GM12878 (cell line): ENCODE measurements around the gene PTTG1. TPM values are rescaled to one million over a fixed set of nuclear protein-coding genes. Genes with fewer than 3 reads are reported as not detected.

Source experiments
- FOS ChIP-seq: IDR thresholded peaks from 3 replicates; pipeline ENCODE4 v1.6.1; 2011; ENCODE audit warnings: borderline replicate concordance; ENCODE audit not compliant: insufficient read length; ENCODE audit errors: extremely low read depth
- polyA plus RNA-seq, 11 experiments: library from polyadenylated mRNA; depleted of rRNA in 4 of 11; unstranded in 6 of 11; stranded (reverse) in 5 of 11; fragments of >200 nt; fragmentation: Nextera tagmentation in 4 of 11; fragmentation: Illumina TruSeq in 1 of 11; extraction: Ambion mirVana in 4 of 11; extraction: Trizol in 1 of 11; gene quantifications; 1 replicate in 1 of 11; 2 replicates in 10 of 11; pipeline versions ENCODE4 v1.2.1 to v1.2.3, GENCODE V29; 2011 to 2016; ENCODE audit warnings: inconsistent platforms in 2 of 11, missing spikeins in 2 of 11, low read depth in 1 of 11
- total RNA-seq, 4 experiments: library from RNA; depleted of rRNA in 3 of 4; stranded (reverse); fragments of >200 nt in 3 of 4; fragmentation: Illumina TruSeq in 1 of 4; extraction: Trizol in 1 of 4; gene quantifications; 2 replicates each; pipeline versions ENCODE4 v1.2.1 to v1.2.3, GENCODE V29; 2013 to 2021
- TF ChIP-seq, protein P1 (sequence below): fragments of 450-650 bp; IDR thresholded peaks from 2 replicates; pipeline ENCODE4 v1.6.1; 2017; ENCODE audit warnings: antibody characterized with exemption, mild to moderate bottlenecking, moderate library complexity
- TF ChIP-seq, protein P2 (sequence below): fragments of 450-650 bp; IDR thresholded peaks from 2 replicates; pipeline ENCODE4 v1.6.1; 2016; ENCODE audit warnings: mild to moderate bottlenecking

The PTTG1 gene
- total and polyA plus RNA-seq, 10 of the 15 experiments (the other 5 are each of a cell fraction or from before 2014, with no cell fraction given) = 154 to 1,033 (median 377) TPM

DNA sequence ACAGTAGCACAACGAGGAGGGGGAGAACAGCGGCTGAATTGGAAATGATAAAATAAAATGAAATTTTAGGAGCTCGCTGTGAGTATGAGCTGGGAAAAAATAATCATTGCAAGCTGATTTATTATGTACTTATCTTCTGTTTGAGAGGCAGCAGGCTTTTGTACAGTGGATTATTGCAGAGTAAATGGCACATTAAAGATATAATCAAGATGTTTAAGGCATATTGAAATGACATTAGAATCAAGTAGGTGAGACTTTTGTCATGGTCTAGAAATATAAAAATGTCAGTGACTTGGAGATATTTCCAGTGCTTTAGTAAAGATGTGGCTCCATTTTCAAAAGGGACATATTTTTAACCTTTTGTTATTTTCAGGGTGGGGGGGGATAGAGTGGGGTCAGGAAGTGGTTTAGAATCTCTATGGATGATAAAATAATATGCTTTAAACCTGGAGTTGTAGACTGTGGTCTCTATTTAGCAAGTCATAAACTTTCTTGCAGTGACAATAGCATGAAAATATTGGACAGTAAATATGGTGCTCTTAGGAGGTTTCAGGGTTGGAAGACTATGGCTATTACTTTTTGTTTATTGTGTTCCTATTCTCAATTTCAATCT lies 46.8 kb downstream of the PTTG1 start (continued):
- TF ChIP-seq, protein P1, sequence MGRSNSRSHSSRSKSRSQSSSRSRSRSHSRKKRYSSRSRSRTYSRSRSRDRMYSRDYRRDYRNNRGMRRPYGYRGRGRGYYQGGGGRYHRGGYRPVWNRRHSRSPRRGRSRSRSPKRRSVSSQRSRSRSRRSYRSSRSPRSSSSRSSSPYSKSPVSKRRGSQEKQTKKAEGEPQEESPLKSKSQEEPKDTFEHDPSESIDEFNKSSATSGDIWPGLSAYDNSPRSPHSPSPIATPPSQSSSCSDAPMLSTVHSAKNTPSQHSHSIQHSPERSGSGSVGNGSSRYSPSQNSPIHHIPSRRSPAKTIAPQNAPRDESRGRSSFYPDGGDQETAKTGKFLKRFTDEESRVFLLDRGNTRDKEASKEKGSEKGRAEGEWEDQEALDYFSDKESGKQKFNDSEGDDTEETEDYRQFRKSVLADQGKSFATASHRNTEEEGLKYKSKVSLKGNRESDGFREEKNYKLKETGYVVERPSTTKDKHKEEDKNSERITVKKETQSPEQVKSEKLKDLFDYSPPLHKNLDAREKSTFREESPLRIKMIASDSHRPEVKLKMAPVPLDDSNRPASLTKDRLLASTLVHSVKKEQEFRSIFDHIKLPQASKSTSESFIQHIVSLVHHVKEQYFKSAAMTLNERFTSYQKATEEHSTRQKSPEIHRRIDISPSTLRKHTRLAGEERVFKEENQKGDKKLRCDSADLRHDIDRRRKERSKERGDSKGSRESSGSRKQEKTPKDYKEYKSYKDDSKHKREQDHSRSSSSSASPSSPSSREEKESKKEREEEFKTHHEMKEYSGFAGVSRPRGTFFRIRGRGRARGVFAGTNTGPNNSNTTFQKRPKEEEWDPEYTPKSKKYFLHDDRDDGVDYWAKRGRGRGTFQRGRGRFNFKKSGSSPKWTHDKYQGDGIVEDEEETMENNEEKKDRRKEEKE = 0 out of 2 replicates have a peak, but pooled peaks have one; percentile 40
- no peak for TF ChIP-seq FOS
- TF ChIP-seq, protein P2, sequence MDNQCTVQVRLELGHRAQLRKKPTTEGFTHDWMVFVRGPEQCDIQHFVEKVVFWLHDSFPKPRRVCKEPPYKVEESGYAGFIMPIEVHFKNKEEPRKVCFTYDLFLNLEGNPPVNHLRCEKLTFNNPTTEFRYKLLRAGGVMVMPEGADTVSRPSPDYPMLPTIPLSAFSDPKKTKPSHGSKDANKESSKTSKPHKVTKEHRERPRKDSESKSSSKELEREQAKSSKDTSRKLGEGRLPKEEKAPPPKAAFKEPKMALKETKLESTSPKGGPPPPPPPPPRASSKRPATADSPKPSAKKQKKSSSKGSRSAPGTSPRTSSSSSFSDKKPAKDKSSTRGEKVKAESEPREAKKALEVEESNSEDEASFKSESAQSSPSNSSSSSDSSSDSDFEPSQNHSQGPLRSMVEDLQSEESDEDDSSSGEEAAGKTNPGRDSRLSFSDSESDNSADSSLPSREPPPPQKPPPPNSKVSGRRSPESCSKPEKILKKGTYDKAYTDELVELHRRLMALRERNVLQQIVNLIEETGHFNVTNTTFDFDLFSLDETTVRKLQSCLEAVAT = peak; percentile 99
